ENCODE measurements around the gene RPH3AL.

RPH3AL gene

DNA sequence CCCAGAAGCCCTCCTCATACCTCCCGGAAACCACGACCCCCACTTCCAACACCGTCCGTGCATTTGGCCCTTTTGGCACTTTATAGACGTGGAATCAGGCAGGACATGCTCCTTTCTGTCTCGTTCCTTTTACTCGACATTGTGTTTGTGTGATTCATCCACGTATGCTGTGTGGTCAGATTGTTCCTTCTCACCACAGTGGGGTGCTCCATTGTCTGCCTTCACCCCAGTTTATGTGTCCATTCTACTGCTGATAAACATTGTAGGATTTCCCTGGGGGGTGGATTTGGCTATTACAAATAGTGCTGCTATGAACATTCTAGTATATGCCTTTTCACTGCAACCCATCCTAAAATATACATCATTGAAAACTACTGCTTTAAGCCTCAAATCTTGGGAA, 28.9 kb upstream of the RPH3AL start:
- DNase-seq (ENCODE audit: low spot score) = no peak
- TF ChIP-seq, protein P1, sequence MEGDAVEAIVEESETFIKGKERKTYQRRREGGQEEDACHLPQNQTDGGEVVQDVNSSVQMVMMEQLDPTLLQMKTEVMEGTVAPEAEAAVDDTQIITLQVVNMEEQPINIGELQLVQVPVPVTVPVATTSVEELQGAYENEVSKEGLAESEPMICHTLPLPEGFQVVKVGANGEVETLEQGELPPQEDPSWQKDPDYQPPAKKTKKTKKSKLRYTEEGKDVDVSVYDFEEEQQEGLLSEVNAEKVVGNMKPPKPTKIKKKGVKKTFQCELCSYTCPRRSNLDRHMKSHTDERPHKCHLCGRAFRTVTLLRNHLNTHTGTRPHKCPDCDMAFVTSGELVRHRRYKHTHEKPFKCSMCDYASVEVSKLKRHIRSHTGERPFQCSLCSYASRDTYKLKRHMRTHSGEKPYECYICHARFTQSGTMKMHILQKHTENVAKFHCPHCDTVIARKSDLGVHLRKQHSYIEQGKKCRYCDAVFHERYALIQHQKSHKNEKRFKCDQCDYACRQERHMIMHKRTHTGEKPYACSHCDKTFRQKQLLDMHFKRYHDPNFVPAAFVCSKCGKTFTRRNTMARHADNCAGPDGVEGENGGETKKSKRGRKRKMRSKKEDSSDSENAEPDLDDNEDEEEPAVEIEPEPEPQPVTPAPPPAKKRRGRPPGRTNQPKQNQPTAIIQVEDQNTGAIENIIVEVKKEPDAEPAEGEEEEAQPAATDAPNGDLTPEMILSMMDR (IDR thresholded peaks at IDR 0.05; ENCODE audit: extremely low read depth, insufficient read depth, missing control alignments) = no peak
- in situ Hi-C loops (cut with MboI; ENCODE audit: low pct_unique_long_range_greater_than_20kb, low sequenced_read_pairs, unreplicated experiment) = no loop called here

DNA sequence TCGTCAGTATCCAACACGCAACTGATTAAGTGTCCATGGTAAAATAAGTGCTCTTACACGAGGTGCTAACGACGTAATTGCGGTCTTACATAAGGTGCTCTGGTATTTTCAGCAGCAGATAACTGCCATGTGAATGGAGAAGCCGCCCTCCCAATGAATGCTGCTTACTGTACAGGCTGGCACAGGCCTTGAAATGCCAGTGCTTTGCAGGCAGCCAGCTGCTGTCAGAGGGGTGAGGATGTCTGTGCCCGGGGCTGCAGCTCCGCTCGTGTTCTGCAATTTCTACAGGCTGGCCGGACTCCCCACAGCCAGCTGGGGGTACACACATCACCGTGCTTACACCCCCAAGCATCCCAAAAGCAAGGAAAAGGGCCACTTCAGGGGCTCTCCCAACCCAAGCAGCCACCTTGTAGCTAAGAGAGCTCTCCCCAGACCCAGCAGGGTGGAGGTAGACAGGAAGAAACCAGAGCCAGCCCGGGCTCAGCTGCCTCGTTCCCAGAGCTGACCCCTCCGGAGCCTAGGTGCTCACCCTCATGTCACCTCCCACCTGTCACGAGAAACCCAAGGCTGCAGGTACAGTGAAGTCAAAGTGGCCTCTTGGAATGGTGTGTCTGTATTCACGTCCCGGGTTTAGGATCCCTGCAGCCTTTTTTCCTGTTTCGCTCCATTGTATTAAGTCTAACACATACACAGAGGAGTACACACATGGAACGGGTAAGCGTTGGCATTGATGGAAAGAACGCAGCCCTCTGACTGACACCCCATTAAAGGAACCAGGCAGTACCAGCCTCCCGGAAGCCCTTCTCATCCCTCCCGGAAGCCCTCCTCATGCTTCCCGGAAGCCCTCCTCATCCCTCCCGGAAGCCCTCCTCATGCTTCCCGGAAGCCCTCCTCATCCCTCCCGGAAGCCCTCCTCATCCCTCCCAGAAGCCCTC, 27.2 kb upstream of the RPH3AL start:
- in situ Hi-C loops (cut with MboI; ENCODE audit: low pct_unique_long_range_greater_than_20kb, low sequenced_read_pairs, unreplicated experiment) = no loop called here
- no peak for DNase-seq (ENCODE audit: low spot score)
- TF ChIP-seq, protein P1 (IDR thresholded peaks at IDR 0.05; ENCODE audit: extremely low read depth, insufficient read depth, missing control alignments) = no peak

DNA sequence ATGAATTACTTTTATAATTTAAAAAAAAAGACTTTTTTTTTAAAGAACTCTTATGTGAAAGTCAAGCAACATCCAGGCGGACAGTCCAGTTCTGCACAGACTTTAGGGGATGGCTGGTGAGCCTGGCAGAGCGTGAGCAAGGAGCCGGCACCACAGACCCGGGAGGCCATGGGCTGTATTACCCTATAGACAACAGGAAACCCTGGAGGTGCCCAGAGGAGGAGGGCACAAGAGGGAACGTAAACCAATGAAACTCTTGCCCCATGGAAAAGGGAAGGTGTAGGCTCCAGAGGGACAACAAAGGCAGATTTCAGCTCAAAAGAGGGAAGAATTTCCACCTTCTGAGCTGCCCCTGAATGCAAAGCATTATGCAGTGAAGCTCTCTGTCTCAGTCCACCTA, 25.5 kb upstream of the RPH3AL start:
- in situ Hi-C loops (cut with MboI; ENCODE audit: low pct_unique_long_range_greater_than_20kb, low sequenced_read_pairs, unreplicated experiment) = no loop called here
- no peak for DNase-seq (ENCODE audit: low spot score)
- TF ChIP-seq, protein P1 (IDR thresholded peaks at IDR 0.05; ENCODE audit: extremely low read depth, insufficient read depth, missing control alignments) = no peak

DNA sequence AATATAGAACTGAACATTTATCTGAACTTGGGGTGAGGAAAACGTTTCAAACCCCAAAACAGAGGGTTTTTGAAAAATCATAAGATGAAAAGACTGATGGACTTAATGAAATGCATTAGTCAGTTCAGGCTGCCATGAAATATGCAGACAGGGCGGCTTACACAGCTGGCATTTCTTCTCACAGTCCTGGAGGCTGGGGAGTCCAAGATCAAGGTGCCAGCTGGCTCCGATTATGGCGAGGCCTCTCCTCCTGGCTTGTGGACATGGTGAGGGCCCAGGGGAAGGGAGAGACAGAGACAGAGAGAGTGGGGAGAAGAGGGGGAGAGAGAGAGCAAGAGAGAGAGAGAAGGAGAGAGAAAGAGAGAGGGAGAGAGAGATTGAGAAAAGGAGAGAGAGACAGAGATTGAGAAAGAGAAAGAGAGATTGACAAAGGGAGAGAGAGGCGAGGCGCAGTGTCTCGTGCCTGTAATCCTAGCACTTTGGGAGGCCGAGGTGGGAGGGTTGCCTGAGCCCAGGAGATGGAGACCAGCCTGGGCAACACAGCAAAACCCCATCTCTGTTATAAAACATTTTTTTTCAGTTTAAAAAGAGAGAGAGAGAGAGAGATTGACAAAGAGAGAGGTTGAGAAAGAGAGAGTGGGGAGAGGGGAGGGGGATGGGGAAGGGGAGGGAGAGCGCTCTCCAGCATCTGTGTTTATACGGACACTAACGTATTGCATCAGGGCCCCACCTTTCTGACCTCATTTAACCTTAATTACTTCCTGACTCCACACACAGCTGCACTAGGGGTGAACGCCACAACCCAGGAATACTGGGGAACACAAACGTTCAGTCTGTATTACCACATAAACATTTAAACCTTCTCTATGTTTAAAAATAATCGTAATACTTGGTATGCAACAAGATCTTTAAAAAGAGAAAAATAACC, 24.6 kb upstream of the RPH3AL start:
- TF ChIP-seq, protein P1 (IDR thresholded peaks at IDR 0.05; ENCODE audit: extremely low read depth, insufficient read depth, missing control alignments) = no peak
- no peak for DNase-seq (ENCODE audit: low spot score)
- in situ Hi-C loops (cut with MboI; ENCODE audit: low pct_unique_long_range_greater_than_20kb, low sequenced_read_pairs, unreplicated experiment) = no loop called here

DNA sequence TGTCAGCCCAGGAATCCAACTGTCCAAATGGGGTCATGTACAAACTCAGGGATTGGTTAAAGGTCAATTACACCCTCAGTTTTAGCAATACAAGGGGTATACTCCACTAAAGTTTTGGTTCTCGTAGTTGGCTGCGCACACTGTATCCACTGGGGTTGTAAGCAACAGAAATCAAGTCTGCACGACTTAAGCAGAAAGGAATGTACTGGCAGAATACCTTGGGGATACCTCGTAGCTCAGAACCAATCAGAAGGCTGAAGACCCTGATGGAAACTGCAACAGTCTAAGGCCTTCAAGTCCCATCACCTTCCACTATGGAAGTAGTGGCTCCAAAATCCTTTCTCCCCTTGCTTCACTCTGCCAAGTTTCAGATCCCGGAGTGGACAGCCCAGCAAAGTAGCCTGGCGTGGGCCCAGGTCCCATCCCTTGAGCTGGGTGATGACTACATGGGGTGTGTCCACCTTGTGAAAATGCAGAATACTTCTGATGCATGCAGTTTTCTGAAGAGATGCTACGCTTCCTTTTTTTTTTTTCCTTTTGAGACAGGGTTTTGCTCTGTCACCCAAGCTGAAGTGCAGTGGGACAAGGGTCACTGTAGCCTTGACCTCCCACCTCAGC, 21.1 kb upstream of the RPH3AL start:
- TF ChIP-seq, protein P1 (IDR thresholded peaks at IDR 0.05; ENCODE audit: extremely low read depth, insufficient read depth, missing control alignments) = no peak
- DNase-seq (ENCODE audit: low spot score) = no peak
- in situ Hi-C loops (cut with MboI; ENCODE audit: low pct_unique_long_range_greater_than_20kb, low sequenced_read_pairs, unreplicated experiment) = no loop called here

All from GM13977 (cell line).